HG03575 (cell line): ENCODE measurements around the gene TSHZ3.

Experiments
- ATAC-seq: cut with Tn5 transposase; IDR thresholded peaks from one replicate; pipeline ENCODE4 v1.9.1; 2021; ENCODE audit not compliant: unreplicated experiment, insufficient number of reproducible peaks, low FRiP score; ENCODE audit errors: extremely low read depth

TSHZ3 gene

GRCh38 chr19:31257426-31258130 is 91.7 kb downstream of the TSHZ3 start:
- no peak for ATAC-seq

- no peak for ATAC-seq
Measured at GRCh38 chr19:31257025-31257424, 92.2 kb downstream of the TSHZ3 start.

GRCh38 chr19:31256593-31256960 is 92.7 kb downstream of the TSHZ3 start:
- ATAC-seq: no peak

GRCh38 chr19:31255831-31256592 is 93.2 kb downstream of the TSHZ3 start:
- no peak for ATAC-seq

GRCh38 chr19:31255174-31255799 is 93.9 kb downstream of the TSHZ3 start:
- ATAC-seq: no peak

GRCh38 chr19:31254611-31255010 is 94.6 kb downstream of the TSHZ3 start:
- no peak for ATAC-seq

GRCh38 chr19:31254180-31254551 is 95.1 kb downstream of the TSHZ3 start:
- ATAC-seq: no peak

- no peak for ATAC-seq
Measured at GRCh38 chr19:31253526-31254179, 95.6 kb downstream of the TSHZ3 start.

GRCh38 chr19:31252441-31252840 is 96.8 kb downstream of the TSHZ3 start:
- no peak for ATAC-seq

GRCh38 chr19:31249217-31249616 is 100.0 kb downstream of the TSHZ3 start:
- no peak for ATAC-seq

- ATAC-seq: no peak
Measured at GRCh38 chr19:31235806-31236205, 113.4 kb downstream of the TSHZ3 start.

GRCh38 chr19:31233295-31233800 is 115.9 kb downstream of the TSHZ3 start:
- no peak for ATAC-seq

- ATAC-seq: no peak
Measured at GRCh38 chr19:31232871-31233270, 116.4 kb downstream of the TSHZ3 start.

- ATAC-seq: no peak
Measured at GRCh38 chr19:31232180-31232579, 117.1 kb downstream of the TSHZ3 start.

GRCh38 chr19:31231237-31231636 is 118.0 kb downstream of the TSHZ3 start:
- ATAC-seq: no peak

- no peak for ATAC-seq
Measured at GRCh38 chr19:31226151-31226935, 122.9 kb downstream of the TSHZ3 start.
